DMS53 (cell line): ENCODE measurements around the gene KIF21A.

Source experiments
- DNase-seq: peaks from one replicate; lab custom pipeline; 2025; lab: John Stamatoyannopoulos, UW

The KIF21A gene

GRCh38 chr12:39389399-39390150, 53.3 kb downstream of the KIF21A start:
- no peak for DNase-seq

GRCh38 chr12:39386335-39386734, 56.6 kb downstream of the KIF21A start:
- DNase-seq: peak; percentile 27

- no peak for DNase-seq
Observed at GRCh38 chr12:39383114-39383513, 59.8 kb downstream of the KIF21A start.

GRCh38 chr12:39380090-39380489, 62.8 kb downstream of the KIF21A start:
- DNase-seq: no peak

GRCh38 chr12:39378341-39378740, 64.6 kb downstream of the KIF21A start:
- no peak for DNase-seq

GRCh38 chr12:39375206-39375808, 67.6 kb downstream of the KIF21A start:
- DNase-seq: peak; percentile 32

GRCh38 chr12:39372929-39373328, 70.0 kb downstream of the KIF21A start:
- DNase-seq: peak; percentile 54

GRCh38 chr12:39372204-39372925, 70.6 kb downstream of the KIF21A start:
- no peak for DNase-seq

- no peak for DNase-seq
Observed at GRCh38 chr12:39369756-39370155, 73.2 kb downstream of the KIF21A start.

- DNase-seq: no peak
Observed at GRCh38 chr12:39368891-39369290, 74.0 kb downstream of the KIF21A start.

- DNase-seq: peak; percentile 50
Observed at GRCh38 chr12:39368096-39368495, 74.8 kb downstream of the KIF21A start.

- DNase-seq: no peak
Observed at GRCh38 chr12:39367494-39367893, 75.4 kb downstream of the KIF21A start.

- no peak for DNase-seq
Observed at GRCh38 chr12:39365364-39366001, 77.4 kb downstream of the KIF21A start.

- no peak for DNase-seq
Observed at GRCh38 chr12:39364196-39364595, 78.7 kb downstream of the KIF21A start.

GRCh38 chr12:39359645-39360044, 83.3 kb downstream of the KIF21A start:
- DNase-seq: no peak

- DNase-seq: no peak
Observed at GRCh38 chr12:39357041-39357440, 85.9 kb downstream of the KIF21A start.

- DNase-seq: no peak
Observed at GRCh38 chr12:39355841-39356240, 87.1 kb downstream of the KIF21A start.

- DNase-seq: no peak
Observed at GRCh38 chr12:39354955-39355354, 88.0 kb downstream of the KIF21A start.

GRCh38 chr12:39352471-39353017, 90.4 kb downstream of the KIF21A start:
- no peak for DNase-seq

- DNase-seq: no peak
Observed at GRCh38 chr12:39351153-39351552, 91.8 kb downstream of the KIF21A start.

GRCh38 chr12:39348941-39349626, 93.8 kb downstream of the KIF21A start:
- no peak for DNase-seq

- DNase-seq: no peak
Observed at GRCh38 chr12:39348523-39348922, 94.4 kb downstream of the KIF21A start.
